Endodermal cell (in vitro differentiated cells): Measurements from ENCODE around the gene GRK6. TPM values are rescaled to one million over a fixed set of nuclear protein-coding genes. Genes with fewer than 3 reads are reported as not detected.

Experiments
- DNase-seq: peaks from one replicate; pipeline ENCODE4 v3.0.0-alpha.2; 2017
- H3K27ac ChIP-seq: 2 replicates; pipeline ENCODE4 v1.5.1; 2013; ENCODE audit warnings: mild to moderate bottlenecking, low read depth, low read length, moderate library complexity
- H3K27me3 ChIP-seq: 2 replicates; pipeline ENCODE4 v1.6.1; 2013; ENCODE audit warnings: mild to moderate bottlenecking, low read length, moderate library complexity; ENCODE audit not compliant: insufficient read depth, control insufficient read depth, poor library complexity, severe bottlenecking
- H3K36me3 ChIP-seq: 2 replicates; pipeline ENCODE4 v1.7.0; 2013; ENCODE audit warnings: mild to moderate bottlenecking, low read length, moderate library complexity; ENCODE audit not compliant: control insufficient read depth, insufficient read depth
- H3K4me1 ChIP-seq: one replicate; pipeline ENCODE4 v1.7.0; 2013; ENCODE audit warnings: low read length; ENCODE audit not compliant: control insufficient read depth, insufficient read depth
- H3K4me3 ChIP-seq: 2 replicates; pipeline ENCODE4 v1.5.1; 2013; ENCODE audit warnings: mild to moderate bottlenecking, low read length, moderate library complexity
- H3K9ac ChIP-seq: 2 replicates; pipeline ENCODE4 v1.6.1; 2013; ENCODE audit warnings: mild to moderate bottlenecking, low read length, moderate library complexity; ENCODE audit not compliant: poor library complexity, severe bottlenecking; ENCODE audit errors: extremely low read depth
- H3K9me3 ChIP-seq: 2 replicates; pipeline ENCODE4 v1.6.1; 2013; ENCODE audit warnings: mild to moderate bottlenecking, low read length, moderate library complexity; ENCODE audit not compliant: control insufficient read depth
- H3K27ac Mint-ChIP-seq: 2 replicates; pipeline ENCODE4 v1.8.0; 2020; ENCODE audit warnings: mixed read lengths
- H3K27me3 Mint-ChIP-seq: 2 replicates; pipeline ENCODE4 v1.8.0; 2021; ENCODE audit warnings: mild to moderate bottlenecking, mixed read lengths; ENCODE audit not compliant: insufficient read depth
- H3K36me3 Mint-ChIP-seq: 2 replicates; pipeline ENCODE4 v1.8.0; 2020; ENCODE audit warnings: low read depth, mixed read lengths
- H3K4me1 Mint-ChIP-seq: 2 replicates; pipeline ENCODE4 v1.8.0; 2020; ENCODE audit warnings: mixed read lengths
- H3K4me3 Mint-ChIP-seq: 2 replicates; pipeline ENCODE4 v1.8.0; 2020; ENCODE audit warnings: mild to moderate bottlenecking, moderate library complexity, mixed read lengths
- H3K9me3 Mint-ChIP-seq: 2 replicates; pipeline ENCODE4 v1.8.0; 2020; ENCODE audit warnings: mild to moderate bottlenecking, mixed read lengths
- WGBS, 2 experiments: methylation state at CpG; one replicate each; pipeline versions ENCODE4 v1.1.5 to v1.1.7; 2013; ENCODE audit warnings: missing lambda C conversion rate in 2 of 2, mixed read lengths in 1 of 2; ENCODE audit not compliant: insufficient coverage in 1 of 2, insufficient read length in 1 of 2; 5-methylcytosine and 5-hydroxymethylcytosine counted together
- total RNA-seq, 2 donors: library from RNA; stranded (reverse); fragmentation: NEBNext Ultra II Directional in 1 of 2; extraction: Animal tissue kit (Norgen Biotek cat#: 25700) in 1 of 2; gene quantifications; 2 replicates in 1 of 2; 3 replicates in 1 of 2; pipeline ENCODE4 v1.2.1, GENCODE V29; 2021
- TF ChIP-seq, protein P1 (sequence below): fragments of 200-600 bp; sonication (generic); conservative IDR thresholded peaks from 2 replicates; pipeline ENCODE4 v1.5.0; 2021; ENCODE audit warnings: antibody characterized with exemption, mild to moderate bottlenecking

GRK6 gene
- total RNA-seq, 2 donors from 2014 or later, result 51.6 to 66.8 TPM

DNA sequence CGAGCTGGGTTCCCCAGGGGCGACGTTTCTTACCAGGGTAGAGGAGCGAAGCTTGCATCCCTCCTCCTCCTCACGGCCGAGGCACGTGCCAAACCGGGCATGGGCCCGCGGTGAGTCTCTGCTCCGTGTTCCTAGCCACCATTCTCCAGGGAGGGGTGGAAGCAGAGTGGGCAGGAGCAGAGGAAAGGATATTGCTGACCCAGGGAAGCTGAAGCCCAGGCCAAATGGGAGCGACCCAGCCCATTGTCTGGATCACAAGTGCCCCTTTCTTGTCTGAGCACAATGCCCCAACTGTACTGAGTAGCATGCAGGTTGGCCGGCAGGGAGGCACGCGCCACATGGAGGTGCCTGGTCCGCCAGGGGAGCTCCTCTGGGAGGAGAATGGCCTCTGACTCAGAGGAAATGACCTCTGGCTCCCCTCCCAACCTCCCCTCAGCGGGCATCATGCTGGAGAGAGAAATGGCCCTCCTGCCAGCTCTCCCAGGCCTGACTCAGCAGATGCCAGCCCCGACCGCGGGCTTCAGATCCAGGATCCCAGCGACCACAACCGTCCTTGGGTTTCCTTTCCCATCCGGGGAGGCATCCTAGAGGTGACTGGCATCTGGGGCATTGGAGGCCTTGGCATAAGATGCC is 21.3 kb downstream of the GRK6 start:
- Mint-ChIP-seq H3K4me1 (peaks cover 8% of the 10 kb centered on the region), H3K27ac (no peak overlapping the region), H3K27me3 (peaks cover 65% of the 10 kb centered on the region), H3K9me3 (no peaks in the 10 kb centered on the region), H3K4me3 (peak overlapping the region; percentile 47), H3K36me3 (no peaks in the 10 kb centered on the region)
- H3K4me1 ChIP-seq, result peaks cover 3% of the 10 kb centered on the region
- H3K27me3 ChIP-seq, result peaks cover 13% of the 10 kb centered on the region
- WGBS, 2 experiments, result 29 to 42% methylated on average over 8 to 23 of the region's 23 CpGs
- H3K9me3 ChIP-seq, result no peaks in the 10 kb centered on the region
- peak overlapping the region; percentile 91 for H3K27ac ChIP-seq
- TF ChIP-seq, protein P1, sequence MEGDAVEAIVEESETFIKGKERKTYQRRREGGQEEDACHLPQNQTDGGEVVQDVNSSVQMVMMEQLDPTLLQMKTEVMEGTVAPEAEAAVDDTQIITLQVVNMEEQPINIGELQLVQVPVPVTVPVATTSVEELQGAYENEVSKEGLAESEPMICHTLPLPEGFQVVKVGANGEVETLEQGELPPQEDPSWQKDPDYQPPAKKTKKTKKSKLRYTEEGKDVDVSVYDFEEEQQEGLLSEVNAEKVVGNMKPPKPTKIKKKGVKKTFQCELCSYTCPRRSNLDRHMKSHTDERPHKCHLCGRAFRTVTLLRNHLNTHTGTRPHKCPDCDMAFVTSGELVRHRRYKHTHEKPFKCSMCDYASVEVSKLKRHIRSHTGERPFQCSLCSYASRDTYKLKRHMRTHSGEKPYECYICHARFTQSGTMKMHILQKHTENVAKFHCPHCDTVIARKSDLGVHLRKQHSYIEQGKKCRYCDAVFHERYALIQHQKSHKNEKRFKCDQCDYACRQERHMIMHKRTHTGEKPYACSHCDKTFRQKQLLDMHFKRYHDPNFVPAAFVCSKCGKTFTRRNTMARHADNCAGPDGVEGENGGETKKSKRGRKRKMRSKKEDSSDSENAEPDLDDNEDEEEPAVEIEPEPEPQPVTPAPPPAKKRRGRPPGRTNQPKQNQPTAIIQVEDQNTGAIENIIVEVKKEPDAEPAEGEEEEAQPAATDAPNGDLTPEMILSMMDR, result no peak
- H3K36me3 ChIP-seq, result peaks cover 5% of the 10 kb centered on the region
- DNase-seq, result peak; percentile 92
- no peak overlapping the region for H3K9ac ChIP-seq
- H3K4me3 ChIP-seq, result peak overlapping the region; percentile 67

DNA sequence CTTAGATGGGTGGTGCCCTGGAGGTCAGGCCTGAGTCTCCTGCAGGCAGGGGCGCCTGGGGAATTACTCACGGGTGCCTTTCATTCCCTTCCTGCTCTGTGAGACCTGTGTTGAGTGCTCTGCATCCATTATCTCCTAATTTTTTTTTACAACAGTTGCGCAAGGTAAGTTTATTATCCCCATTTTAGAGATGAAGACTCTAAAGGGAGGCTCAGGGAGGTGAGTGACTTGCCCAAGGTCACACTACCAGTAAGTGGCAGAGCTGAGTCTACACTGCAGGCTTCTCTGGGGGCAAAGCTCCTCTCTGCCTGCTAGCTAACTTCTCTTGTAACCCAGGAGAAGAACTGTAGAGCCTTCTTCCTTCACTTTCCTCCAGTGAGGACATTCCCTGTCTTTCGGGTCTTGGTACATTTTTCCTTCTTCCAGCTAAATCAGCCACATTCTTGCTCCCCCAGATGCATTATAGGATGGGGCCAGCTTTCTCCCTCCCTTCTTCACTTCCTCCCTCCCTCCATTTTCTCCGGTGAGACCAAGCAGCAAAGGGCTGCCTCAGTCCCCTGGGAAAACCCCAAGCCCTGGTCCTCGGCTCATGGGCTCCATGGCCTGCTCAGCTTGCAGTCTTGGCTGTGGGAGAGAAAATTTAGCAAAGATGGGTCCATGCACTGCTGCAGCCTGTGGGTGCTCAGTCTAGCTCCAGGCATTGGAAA is 21.9 kb downstream of the GRK6 start:
- Mint-ChIP-seq H3K4me3 (peak overlapping the region; percentile 47), H3K36me3 (no peaks in the 10 kb centered on the region), H3K9me3 (no peaks in the 10 kb centered on the region), H3K4me1 (peaks cover 8% of the 10 kb centered on the region), H3K27me3 (peaks cover 72% of the 10 kb centered on the region), H3K27ac (no peak overlapping the region)
- H3K9me3 ChIP-seq, result no peaks in the 10 kb centered on the region
- TF ChIP-seq, protein P1, result no peak
- H3K9ac ChIP-seq, result no peak overlapping the region
- H3K4me1 ChIP-seq, result peaks cover 3% of the 10 kb centered on the region
- H3K4me3 ChIP-seq, result no peak overlapping the region
- peaks cover 13% of the 10 kb centered on the region for H3K27me3 ChIP-seq
- WGBS, 2 experiments, result 87 to 95% methylated on average over 3 to 6 of the region's 6 CpGs
- peak overlapping the region; percentile 91 for H3K27ac ChIP-seq
- DNase-seq, result no peak
- H3K36me3 ChIP-seq, result peaks cover 5% of the 10 kb centered on the region

DNA sequence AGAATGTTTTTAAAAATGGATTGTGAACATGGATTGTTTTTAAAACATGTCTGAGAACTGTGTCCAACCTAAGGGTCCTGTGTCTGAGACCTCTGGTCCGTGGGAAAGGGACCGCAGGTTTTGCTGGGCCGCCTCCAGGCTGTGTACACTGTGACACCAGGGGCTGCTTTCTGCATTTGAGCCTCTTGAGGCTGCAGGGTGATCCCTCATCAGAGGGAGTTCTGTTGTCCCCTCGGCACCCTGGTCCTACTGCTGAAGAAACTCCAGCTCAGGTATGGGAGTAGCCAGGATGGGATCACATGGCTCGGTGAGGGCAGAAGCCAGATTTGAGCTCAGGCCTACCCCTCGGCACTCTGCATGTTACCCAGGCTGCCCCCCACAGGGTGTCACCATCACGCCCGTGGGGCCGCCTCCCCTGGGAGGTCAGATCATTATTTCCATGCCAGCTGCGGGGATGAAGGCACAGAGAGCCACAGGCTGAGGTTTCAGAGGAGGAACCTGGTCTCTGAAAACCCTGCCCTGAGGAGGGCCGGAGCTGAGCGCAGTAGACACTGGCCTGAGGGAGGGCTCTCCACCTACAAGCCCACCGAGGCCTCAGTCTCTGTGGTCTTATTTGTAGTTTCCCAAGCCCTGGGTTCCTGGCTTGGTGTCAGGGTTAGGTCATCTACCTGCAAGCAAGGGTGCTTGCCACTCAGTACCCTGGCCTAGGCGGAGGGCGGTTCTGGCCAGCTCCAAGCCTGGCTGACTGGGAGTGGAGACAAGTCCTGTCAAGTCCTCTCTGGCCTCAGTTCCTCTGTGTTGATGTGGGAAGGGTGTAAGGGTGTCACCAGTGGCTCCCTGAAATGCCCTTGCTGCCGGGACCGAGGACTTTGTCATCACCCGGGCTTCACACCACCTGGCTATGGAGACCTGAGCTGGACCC is 22.9 kb downstream of the GRK6 start:
- no peak for DNase-seq
- Mint-ChIP-seq H3K27ac (no peak overlapping the region), H3K4me1 (peaks cover 8% of the 10 kb centered on the region)

More for the DNA sequence above, 22.9 kb downstream of the GRK6 start:
- no peaks in the 10 kb centered on the region for H3K9me3 Mint-ChIP-seq
- H3K4me3 ChIP-seq, result no peak overlapping the region
- no peaks in the 10 kb centered on the region for H3K9me3 ChIP-seq
- H3K36me3 Mint-ChIP-seq, result no peaks in the 10 kb centered on the region
- peaks cover 16% of the 10 kb centered on the region for H3K27me3 ChIP-seq
- TF ChIP-seq, protein P1, result no peak
- WGBS, 2 experiments, result 89 to 92% methylated on average over 14 to 18 of the region's 18 CpGs
- H3K9ac ChIP-seq, result no peak overlapping the region
- H3K27me3 Mint-ChIP-seq, result peaks cover 76% of the 10 kb centered on the region
- H3K4me3 Mint-ChIP-seq, result no peak overlapping the region
- peaks cover 5% of the 10 kb centered on the region for H3K36me3 ChIP-seq
- no peak overlapping the region for H3K27ac ChIP-seq
- peaks cover under 1% of the 10 kb centered on the region for H3K4me1 ChIP-seq
